ENCODE results near the gene LYG1.

Gene LYG1

DNA sequence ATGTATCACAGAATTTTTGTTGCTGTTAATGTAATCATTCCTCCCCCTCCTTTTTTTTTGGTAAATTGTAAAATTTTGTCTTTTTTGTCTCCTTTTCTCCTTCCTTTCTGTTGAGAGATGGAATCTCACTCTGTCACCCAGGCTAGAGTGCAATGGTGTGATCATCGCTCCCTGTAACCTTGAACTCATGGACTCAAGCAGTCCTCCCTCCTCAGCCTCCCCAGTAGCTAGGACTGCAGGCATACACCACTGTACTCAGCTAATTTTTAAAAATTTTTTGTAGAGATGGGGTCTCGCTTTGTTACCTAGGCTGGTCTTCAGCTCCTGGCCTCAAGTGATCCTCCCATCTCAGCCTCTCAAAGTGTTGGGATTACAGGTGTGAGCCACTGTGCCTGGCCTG lies 41.5 kb upstream of the LYG1 start:
- H3K4me1 ChIP-seq (ENCODE audit: control insufficient read depth, insufficient read depth, low read length): peaks cover 7% of the 10 kb centered on the region
- TF ChIP-seq ZNF140 (tag by site-specific recombination; IDR thresholded peaks at IDR 0.05): no peak
- TF ChIP-seq, protein P1, sequence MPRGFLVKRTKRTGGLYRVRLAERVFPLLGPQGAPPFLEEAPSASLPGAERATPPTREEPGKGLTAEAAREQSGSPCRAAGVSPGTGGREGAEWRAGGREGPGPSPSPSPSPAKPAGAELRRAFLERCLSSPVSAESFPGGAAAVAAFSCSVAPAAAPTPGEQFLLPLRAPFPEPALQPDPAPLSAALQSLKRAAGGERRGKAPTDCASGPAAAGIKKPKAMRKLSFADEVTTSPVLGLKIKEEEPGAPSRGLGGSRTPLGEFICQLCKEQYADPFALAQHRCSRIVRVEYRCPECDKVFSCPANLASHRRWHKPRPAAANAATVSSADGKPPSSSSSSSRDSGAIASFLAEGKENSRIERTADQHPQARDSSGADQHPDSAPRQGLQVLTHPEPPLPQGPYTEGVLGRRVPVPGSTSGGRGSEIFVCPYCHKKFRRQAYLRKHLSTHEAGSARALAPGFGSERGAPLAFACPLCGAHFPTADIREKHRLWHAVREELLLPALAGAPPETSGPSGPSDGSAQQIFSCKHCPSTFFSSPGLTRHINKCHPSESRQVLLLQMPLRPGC (tag by site-specific recombination; IDR thresholded peaks at IDR 0.05): no peak
- no peak for TF ChIP-seq EGR2 (tag by site-specific recombination; IDR thresholded peaks at IDR 0.05; ENCODE audit: low read depth)
- no peak for TF ChIP-seq ZNF544 (tag by site-specific recombination; IDR thresholded peaks at IDR 0.05)
- no peak for TF ChIP-seq ZNF341 (tag by site-specific recombination; IDR thresholded peaks at IDR 0.05; ENCODE audit: low read depth)
- TF ChIP-seq, protein P2, sequence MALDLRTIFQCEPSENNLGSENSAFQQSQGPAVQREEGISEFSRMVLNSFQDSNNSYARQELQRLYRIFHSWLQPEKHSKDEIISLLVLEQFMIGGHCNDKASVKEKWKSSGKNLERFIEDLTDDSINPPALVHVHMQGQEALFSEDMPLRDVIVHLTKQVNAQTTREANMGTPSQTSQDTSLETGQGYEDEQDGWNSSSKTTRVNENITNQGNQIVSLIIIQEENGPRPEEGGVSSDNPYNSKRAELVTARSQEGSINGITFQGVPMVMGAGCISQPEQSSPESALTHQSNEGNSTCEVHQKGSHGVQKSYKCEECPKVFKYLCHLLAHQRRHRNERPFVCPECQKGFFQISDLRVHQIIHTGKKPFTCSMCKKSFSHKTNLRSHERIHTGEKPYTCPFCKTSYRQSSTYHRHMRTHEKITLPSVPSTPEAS (tag by site-specific recombination; IDR thresholded peaks at IDR 0.05): no peak
- TF ChIP-seq ZNF610 (tag by site-specific recombination; IDR thresholded peaks at IDR 0.05; ENCODE audit: borderline replicate concordance): no peak
- TF ChIP-seq, protein P3, sequence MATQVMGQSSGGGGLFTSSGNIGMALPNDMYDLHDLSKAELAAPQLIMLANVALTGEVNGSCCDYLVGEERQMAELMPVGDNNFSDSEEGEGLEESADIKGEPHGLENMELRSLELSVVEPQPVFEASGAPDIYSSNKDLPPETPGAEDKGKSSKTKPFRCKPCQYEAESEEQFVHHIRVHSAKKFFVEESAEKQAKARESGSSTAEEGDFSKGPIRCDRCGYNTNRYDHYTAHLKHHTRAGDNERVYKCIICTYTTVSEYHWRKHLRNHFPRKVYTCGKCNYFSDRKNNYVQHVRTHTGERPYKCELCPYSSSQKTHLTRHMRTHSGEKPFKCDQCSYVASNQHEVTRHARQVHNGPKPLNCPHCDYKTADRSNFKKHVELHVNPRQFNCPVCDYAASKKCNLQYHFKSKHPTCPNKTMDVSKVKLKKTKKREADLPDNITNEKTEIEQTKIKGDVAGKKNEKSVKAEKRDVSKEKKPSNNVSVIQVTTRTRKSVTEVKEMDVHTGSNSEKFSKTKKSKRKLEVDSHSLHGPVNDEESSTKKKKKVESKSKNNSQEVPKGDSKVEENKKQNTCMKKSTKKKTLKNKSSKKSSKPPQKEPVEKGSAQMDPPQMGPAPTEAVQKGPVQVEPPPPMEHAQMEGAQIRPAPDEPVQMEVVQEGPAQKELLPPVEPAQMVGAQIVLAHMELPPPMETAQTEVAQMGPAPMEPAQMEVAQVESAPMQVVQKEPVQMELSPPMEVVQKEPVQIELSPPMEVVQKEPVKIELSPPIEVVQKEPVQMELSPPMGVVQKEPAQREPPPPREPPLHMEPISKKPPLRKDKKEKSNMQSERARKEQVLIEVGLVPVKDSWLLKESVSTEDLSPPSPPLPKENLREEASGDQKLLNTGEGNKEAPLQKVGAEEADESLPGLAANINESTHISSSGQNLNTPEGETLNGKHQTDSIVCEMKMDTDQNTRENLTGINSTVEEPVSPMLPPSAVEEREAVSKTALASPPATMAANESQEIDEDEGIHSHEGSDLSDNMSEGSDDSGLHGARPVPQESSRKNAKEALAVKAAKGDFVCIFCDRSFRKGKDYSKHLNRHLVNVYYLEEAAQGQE (tag by site-specific recombination; IDR thresholded peaks at IDR 0.05): no peak
- no peak for TF ChIP-seq GFI1B (tag by site-specific recombination; IDR thresholded peaks at IDR 0.05)
- TF ChIP-seq ZNF473 (tag by site-specific recombination; IDR thresholded peaks at IDR 0.05): no peak
- TF ChIP-seq GLIS1 (tag by site-specific recombination; IDR thresholded peaks at IDR 0.05): no peak
- TF ChIP-seq, protein P4, sequence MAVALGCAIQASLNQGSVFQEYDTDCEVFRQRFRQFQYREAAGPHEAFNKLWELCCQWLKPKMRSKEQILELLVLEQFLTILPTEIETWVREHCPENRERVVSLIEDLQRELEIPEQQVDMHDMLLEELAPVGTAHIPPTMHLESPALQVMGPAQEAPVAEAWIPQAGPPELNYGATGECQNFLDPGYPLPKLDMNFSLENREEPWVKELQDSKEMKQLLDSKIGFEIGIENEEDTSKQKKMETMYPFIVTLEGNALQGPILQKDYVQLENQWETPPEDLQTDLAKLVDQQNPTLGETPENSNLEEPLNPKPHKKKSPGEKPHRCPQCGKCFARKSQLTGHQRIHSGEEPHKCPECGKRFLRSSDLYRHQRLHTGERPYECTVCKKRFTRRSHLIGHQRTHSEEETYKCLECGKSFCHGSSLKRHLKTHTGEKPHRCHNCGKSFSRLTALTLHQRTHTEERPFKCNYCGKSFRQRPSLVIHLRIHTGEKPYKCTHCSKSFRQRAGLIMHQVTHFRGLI (tag by site-specific recombination; IDR thresholded peaks at IDR 0.05): no peak
- TF ChIP-seq ZNF174 (tag by site-specific recombination; IDR thresholded peaks at IDR 0.05): no peak
- no peak for TF ChIP-seq HOXD13 (CRISPR knock-in tag; IDR thresholded peaks at IDR 0.05; ENCODE audit: borderline replicate concordance)
- TF ChIP-seq ZNF114 (tag by site-specific recombination; IDR thresholded peaks at IDR 0.05): no peak
- TF ChIP-seq, protein P5, sequence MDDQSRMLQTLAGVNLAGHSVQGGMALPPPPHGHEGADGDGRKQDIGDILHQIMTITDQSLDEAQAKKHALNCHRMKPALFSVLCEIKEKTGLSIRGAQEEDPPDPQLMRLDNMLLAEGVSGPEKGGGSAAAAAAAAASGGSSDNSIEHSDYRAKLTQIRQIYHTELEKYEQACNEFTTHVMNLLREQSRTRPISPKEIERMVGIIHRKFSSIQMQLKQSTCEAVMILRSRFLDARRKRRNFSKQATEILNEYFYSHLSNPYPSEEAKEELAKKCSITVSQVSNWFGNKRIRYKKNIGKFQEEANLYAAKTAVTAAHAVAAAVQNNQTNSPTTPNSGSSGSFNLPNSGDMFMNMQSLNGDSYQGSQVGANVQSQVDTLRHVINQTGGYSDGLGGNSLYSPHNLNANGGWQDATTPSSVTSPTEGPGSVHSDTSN (CRISPR knock-in tag; IDR thresholded peaks at IDR 0.05): no peak
- no peak for TF ChIP-seq ZNF155 (tag by site-specific recombination; IDR thresholded peaks at IDR 0.05)
- TF ChIP-seq ZBTB48 (tag by site-specific recombination; IDR thresholded peaks at IDR 0.05): no peak
- TF ChIP-seq KLF8 (tag by site-specific recombination; IDR thresholded peaks at IDR 0.05): no peak
- TF ChIP-seq, protein P6, sequence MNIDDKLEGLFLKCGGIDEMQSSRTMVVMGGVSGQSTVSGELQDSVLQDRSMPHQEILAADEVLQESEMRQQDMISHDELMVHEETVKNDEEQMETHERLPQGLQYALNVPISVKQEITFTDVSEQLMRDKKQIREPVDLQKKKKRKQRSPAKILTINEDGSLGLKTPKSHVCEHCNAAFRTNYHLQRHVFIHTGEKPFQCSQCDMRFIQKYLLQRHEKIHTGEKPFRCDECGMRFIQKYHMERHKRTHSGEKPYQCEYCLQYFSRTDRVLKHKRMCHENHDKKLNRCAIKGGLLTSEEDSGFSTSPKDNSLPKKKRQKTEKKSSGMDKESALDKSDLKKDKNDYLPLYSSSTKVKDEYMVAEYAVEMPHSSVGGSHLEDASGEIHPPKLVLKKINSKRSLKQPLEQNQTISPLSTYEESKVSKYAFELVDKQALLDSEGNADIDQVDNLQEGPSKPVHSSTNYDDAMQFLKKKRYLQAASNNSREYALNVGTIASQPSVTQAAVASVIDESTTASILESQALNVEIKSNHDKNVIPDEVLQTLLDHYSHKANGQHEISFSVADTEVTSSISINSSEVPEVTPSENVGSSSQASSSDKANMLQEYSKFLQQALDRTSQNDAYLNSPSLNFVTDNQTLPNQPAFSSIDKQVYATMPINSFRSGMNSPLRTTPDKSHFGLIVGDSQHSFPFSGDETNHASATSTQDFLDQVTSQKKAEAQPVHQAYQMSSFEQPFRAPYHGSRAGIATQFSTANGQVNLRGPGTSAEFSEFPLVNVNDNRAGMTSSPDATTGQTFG (tag by site-specific recombination; IDR thresholded peaks at IDR 0.05; ENCODE audit: borderline replicate concordance): no peak
- H3K27ac ChIP-seq (ENCODE audit: extremely low read depth, low read depth, low read length): no peak overlapping the region
- H3K36me3 ChIP-seq (ENCODE audit: control insufficient read depth in 2 of 2, insufficient read depth in 1 of 2, low read length in 2 of 2): no peaks in the 10 kb centered on the region
- no peaks in the 10 kb centered on the region for H3K9me3 ChIP-seq (ENCODE audit: control insufficient read depth, insufficient read depth, low read depth, low read length)
- no peak overlapping the region for H3K4me3 ChIP-seq (ENCODE audit: low read depth, low read length)
- ChIA-PET CTCF (no interaction called here), POLR2A (no interaction called here)

All from HEK293 (cell line).